Nephron progenitor cell (in vitro differentiated cells): ENCODE measurements around the gene C11orf21.
"Not testable (repeated sequence)": the region's sequence is repeated elsewhere in the genome, so short reads cannot be mapped to it uniquely, and the experiment has no call there.

Experiments used
- DNase-seq: peaks from one replicate; pipeline ENCODE4 v3.0.0; 2021
- H3K27ac Mint-ChIP-seq: 2 replicates; pipeline ENCODE4 v1.8.0; 2021; ENCODE audit warnings: mild to moderate bottlenecking, moderate library complexity, mixed read lengths
- H3K27me3 Mint-ChIP-seq: 2 replicates; pipeline ENCODE4 v1.8.0; 2021; ENCODE audit warnings: mild to moderate bottlenecking, low read depth, mixed read lengths; ENCODE audit not compliant: poor library complexity
- H3K36me3 Mint-ChIP-seq: 2 replicates; pipeline ENCODE4 v1.8.0; 2021; ENCODE audit warnings: low read depth, mixed read lengths
- H3K4me1 Mint-ChIP-seq: 2 replicates; pipeline ENCODE4 v1.8.0; 2021; ENCODE audit warnings: mixed read lengths
- H3K4me3 Mint-ChIP-seq: 2 replicates; pipeline ENCODE4 v1.8.0; 2021; ENCODE audit warnings: mild to moderate bottlenecking, moderate library complexity, mixed read lengths
- H3K9me3 Mint-ChIP-seq: 2 replicates; pipeline ENCODE4 v1.8.0; 2021; ENCODE audit warnings: mild to moderate bottlenecking, moderate library complexity, mixed read lengths
- TF ChIP-seq, protein P1 (sequence below): fragments of 200-600 bp; sonication (generic); IDR thresholded peaks from 2 replicates; pipeline ENCODE4 v1.5.0; 2021; ENCODE audit warnings: antibody characterized with exemption

C11orf21 gene

GRCh38 chr11:2345050-2345449, 43.3 kb upstream of the C11orf21 start:
- peaks cover 40% of the 10 kb centered on the region for H3K9me3 Mint-ChIP-seq

DNA sequence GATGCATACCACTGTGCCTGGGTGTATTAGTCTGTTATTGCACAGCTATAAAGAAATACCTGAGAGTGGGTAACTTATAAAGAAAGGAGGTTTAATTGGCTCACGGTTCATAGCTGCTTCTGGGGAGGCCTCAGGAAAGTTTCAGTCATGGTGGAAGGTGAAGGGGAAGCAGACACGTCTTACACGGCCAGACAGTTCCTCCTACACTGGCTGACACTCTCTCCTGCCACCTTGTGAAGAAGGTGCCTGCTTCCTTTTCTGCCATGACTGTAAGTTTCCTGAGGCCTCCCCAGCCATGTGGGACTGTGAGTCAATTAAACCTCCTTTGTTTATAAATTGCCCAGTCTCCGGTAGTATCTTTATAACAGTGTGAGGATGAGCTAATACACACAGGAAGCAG, 41.8 kb upstream of the C11orf21 start:
- Mint-ChIP-seq H3K36me3 (no peaks in the 10 kb centered on the region), H3K27ac (no peak overlapping the region), H3K4me1 (no peaks in the 10 kb centered on the region), H3K9me3 (peaks cover 28% of the 10 kb centered on the region), H3K4me3 (no peak overlapping the region), H3K27me3 (peaks cover 46% of the 10 kb centered on the region)
- DNase-seq: no peak
- TF ChIP-seq, protein P1, sequence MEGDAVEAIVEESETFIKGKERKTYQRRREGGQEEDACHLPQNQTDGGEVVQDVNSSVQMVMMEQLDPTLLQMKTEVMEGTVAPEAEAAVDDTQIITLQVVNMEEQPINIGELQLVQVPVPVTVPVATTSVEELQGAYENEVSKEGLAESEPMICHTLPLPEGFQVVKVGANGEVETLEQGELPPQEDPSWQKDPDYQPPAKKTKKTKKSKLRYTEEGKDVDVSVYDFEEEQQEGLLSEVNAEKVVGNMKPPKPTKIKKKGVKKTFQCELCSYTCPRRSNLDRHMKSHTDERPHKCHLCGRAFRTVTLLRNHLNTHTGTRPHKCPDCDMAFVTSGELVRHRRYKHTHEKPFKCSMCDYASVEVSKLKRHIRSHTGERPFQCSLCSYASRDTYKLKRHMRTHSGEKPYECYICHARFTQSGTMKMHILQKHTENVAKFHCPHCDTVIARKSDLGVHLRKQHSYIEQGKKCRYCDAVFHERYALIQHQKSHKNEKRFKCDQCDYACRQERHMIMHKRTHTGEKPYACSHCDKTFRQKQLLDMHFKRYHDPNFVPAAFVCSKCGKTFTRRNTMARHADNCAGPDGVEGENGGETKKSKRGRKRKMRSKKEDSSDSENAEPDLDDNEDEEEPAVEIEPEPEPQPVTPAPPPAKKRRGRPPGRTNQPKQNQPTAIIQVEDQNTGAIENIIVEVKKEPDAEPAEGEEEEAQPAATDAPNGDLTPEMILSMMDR: no peak

More at GRCh38 chr11:2345050-2345449, 43.3 kb upstream of the C11orf21 start:
- Mint-ChIP-seq H3K27me3 (peaks cover 43% of the 10 kb centered on the region), H3K4me1 (no peaks in the 10 kb centered on the region), H3K27ac (no peak overlapping the region), H3K36me3 (no peaks in the 10 kb centered on the region), H3K4me3 (no peak overlapping the region)
- TF ChIP-seq, protein P1: no peak
- no peak for DNase-seq

DNA sequence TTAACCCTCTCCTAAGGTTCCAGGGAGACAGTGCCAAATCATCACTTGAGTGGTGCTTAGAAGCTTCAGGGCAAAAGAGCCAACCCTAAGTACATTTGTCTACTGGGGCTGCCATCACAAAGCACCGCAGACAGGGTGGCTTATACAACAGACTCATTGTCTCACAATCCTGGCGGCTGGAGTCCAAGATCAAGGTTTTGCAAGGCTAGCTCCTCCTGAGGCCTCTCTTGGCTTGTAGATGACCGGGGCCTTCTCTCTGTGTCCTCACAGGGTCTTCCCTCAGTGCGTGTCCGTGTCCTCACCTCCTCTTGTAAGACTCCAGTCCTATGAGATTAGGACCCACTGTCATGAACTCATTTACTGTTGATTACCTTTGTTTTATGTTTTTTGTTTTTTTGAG, 41.3 kb upstream of the C11orf21 start:
- H3K9me3 Mint-ChIP-seq: peaks cover 22% of the 10 kb centered on the region
- no peak overlapping the region for H3K4me3 Mint-ChIP-seq
- H3K27ac Mint-ChIP-seq: no peak overlapping the region
- peaks cover 46% of the 10 kb centered on the region for H3K27me3 Mint-ChIP-seq
- TF ChIP-seq, protein P1: no peak
- H3K4me1 Mint-ChIP-seq: no peaks in the 10 kb centered on the region
- no peak for DNase-seq
- no peaks in the 10 kb centered on the region for H3K36me3 Mint-ChIP-seq

- TF ChIP-seq, protein P1: no peak
- H3K27me3 Mint-ChIP-seq: peaks cover 46% of the 10 kb centered on the region
- H3K9me3 Mint-ChIP-seq: peaks cover 21% of the 10 kb centered on the region
- no peaks in the 10 kb centered on the region for H3K36me3 Mint-ChIP-seq
- H3K4me1 Mint-ChIP-seq: no peaks in the 10 kb centered on the region
- no peak overlapping the region for H3K4me3 Mint-ChIP-seq
- H3K27ac Mint-ChIP-seq: no peak overlapping the region
- no peak for DNase-seq
Observed at GRCh38 chr11:2342557-2342956, 40.8 kb upstream of the C11orf21 start.

DNA sequence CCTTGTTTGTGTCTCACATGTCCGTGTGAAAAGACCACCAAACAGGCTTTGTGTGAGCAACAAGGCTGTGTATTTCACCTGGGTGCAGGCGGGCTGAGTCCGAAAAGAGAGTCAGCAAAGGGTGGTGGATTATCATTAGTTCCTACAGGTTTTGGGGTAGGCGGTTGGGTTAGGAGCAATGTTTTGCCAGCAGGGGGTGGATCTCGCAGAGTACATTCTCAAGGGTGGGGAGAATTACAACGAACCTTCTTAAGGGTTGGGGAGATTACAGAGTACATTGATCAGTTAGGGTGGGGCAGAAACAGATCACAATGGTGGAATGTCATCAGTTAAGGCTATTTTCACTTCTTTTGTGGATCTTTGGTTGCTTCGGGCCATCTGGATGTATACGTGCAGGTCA, 37.0 kb upstream of the C11orf21 start:
- peaks cover 31% of the 10 kb centered on the region for H3K27me3 Mint-ChIP-seq
- not testable (repeated sequence) for H3K27ac Mint-ChIP-seq, H3K9me3 Mint-ChIP-seq, H3K4me1 Mint-ChIP-seq, H3K36me3 Mint-ChIP-seq, H3K4me3 Mint-ChIP-seq, DNase-seq

- Mint-ChIP-seq H3K9me3 (peaks cover 20% of the 10 kb centered on the region), H3K27me3 (peaks cover 28% of the 10 kb centered on the region), H3K36me3 (peaks cover 10% of the 10 kb centered on the region)
- not testable (repeated sequence) for DNase-seq, H3K4me1 Mint-ChIP-seq, H3K4me3 Mint-ChIP-seq, H3K27ac Mint-ChIP-seq
Observed at GRCh38 chr11:2335286-2335685, 33.6 kb upstream of the C11orf21 start.

GRCh38 chr11:2333486-2334205, 31.9 kb upstream of the C11orf21 start:
- H3K4me1 Mint-ChIP-seq, H3K27ac Mint-ChIP-seq, DNase-seq, H3K4me3 Mint-ChIP-seq: not testable (repeated sequence)
- H3K36me3 Mint-ChIP-seq: peaks cover 12% of the 10 kb centered on the region
- H3K27me3 Mint-ChIP-seq: peaks cover 28% of the 10 kb centered on the region
- H3K9me3 Mint-ChIP-seq: peaks cover 32% of the 10 kb centered on the region

- not testable (repeated sequence) for H3K27ac Mint-ChIP-seq, DNase-seq, H3K4me1 Mint-ChIP-seq, H3K4me3 Mint-ChIP-seq
- H3K36me3 Mint-ChIP-seq: peaks cover 12% of the 10 kb centered on the region
- H3K9me3 Mint-ChIP-seq: peaks cover 32% of the 10 kb centered on the region
- H3K27me3 Mint-ChIP-seq: peaks cover 29% of the 10 kb centered on the region
Observed at GRCh38 chr11:2332569-2332968, 30.9 kb upstream of the C11orf21 start.
